Measurements from ENCODE around the gene CEP20.

The CEP20 gene

DNA sequence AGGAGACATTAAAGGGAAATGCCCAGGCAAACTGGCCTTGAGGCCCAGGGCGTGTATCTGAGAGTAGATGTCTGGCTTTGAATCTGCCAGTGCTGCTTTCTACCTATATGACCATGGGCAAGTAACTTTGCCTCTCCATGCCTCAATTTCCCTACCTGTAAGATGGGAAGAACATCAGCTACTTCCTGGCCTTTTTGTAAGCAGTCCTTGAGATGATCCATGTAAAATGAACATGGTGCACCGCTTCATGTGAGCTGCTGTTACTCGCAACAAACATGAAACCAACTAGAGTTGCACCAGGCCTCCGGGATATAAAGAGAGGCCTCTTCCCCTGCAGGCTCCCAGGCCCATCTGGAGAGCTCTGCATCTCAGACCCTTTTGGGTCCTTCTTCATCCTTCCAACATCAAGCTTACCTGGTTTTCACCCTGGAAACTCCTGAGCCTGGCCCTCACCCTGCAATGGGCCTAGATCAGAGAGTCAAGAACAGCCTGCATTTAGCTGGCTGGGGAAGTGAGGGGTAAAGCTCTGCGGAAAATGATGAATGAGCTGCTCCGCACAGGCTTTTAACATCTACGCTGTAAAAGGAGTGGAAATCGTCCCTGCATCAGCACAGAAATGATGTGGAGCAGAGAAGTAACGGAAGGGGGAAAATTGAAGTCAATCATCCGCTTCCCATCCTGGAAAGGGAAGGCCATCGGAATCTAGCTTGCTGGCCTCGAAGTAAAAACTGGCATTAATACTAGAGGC, 29.3 kb downstream of the CEP20 start:
- H3K4me1 ChIP-seq (ENCODE audit: low read depth, poor library complexity, severe bottlenecking), result peaks cover 29% of the 10 kb centered on the region
- no peaks in the 10 kb centered on the region for H4K20me1 ChIP-seq (ENCODE audit: insufficient read depth)
- no peak for TF ChIP-seq CTCF (conservative IDR thresholded peaks at IDR 0.05; ENCODE audit: low read depth, low read length)
- no peaks in the 10 kb centered on the region for H3K36me3 ChIP-seq (ENCODE audit: insufficient read depth)
- H3K27me3 ChIP-seq (ENCODE audit: insufficient read depth, low read depth), result peaks cover 16% of the 10 kb centered on the region; the same call in 1 of the 2 replicates
- H3K27ac ChIP-seq, result no peak overlapping the region
- no peak overlapping the region for H3K9ac ChIP-seq
- no peak overlapping the region for H2AFZ ChIP-seq (ENCODE audit: low read depth)
- no peak overlapping the region for H3K4me3 ChIP-seq (IDR thresholded peaks at IDR 0.05; ENCODE audit: insufficient read depth, low read depth, low read length)
- no peak overlapping the region for H3K4me2 ChIP-seq
- H3K79me2 ChIP-seq (ENCODE audit: insufficient read depth, low read depth), result no peaks in the 10 kb centered on the region

DNA sequence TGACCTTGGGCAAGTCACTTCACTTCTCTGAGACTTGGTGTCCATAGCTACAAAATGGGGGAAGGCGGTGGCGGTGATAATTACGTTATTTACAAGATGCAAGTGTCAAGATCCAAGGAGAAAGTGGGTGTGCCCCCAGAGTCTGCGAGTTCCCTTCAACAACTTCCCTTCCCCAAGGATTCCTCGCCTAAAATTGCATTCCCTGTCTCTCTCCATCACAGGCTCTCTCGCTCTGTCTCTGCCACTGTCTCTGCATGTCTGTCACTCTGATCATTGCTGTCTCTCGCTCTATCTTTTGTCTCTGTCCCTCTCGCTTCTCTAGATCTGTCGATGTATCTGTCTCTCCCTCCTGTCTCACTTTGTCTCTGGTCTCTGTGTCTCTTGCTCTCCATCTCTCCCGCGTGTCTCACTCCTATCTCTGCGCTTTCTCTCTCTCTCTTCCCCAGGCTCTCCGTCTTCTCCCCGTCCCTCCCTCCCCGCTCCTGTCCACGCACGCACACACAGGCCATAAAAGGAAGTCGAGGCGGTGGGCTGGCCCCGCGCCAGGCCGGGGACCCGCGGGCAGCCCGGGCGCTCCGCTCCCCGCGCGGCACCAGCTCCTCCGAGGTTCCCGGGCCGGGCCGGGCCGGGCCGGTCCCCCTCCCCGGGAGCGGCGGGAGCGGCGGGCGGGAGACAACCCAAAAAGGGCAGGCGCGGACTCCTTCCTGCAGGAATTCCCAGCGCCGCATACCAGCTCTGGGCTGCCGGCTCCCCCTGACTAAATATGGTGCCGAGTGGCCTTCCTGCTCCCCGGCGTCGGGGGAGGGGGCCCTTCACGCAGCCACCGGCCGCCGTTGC, 30.5 kb downstream of the CEP20 start:
- Histone ChIP-seq H3K27ac (no peak overlapping the region), H3K4me2 (no peak overlapping the region; the same call in 1 of the 2 replicates), H3K9ac (no peak overlapping the region), H2AFZ (ENCODE audit: low read depth) (no peak overlapping the region), H3K36me3 (ENCODE audit: insufficient read depth) (no peaks in the 10 kb centered on the region), H3K4me1 (ENCODE audit: low read depth, poor library complexity, severe bottlenecking) (peaks cover 29% of the 10 kb centered on the region), H3K27me3 (ENCODE audit: insufficient read depth, low read depth) (peaks cover 16% of the 10 kb centered on the region; the same call in 1 of the 2 replicates), H3K79me2 (ENCODE audit: insufficient read depth, low read depth) (no peaks in the 10 kb centered on the region), H3K4me3 (IDR thresholded peaks at IDR 0.05; ENCODE audit: insufficient read depth, low read depth, low read length) (no peak overlapping the region), H4K20me1 (ENCODE audit: insufficient read depth) (no peaks in the 10 kb centered on the region)
- no peak for TF ChIP-seq CTCF (conservative IDR thresholded peaks at IDR 0.05; ENCODE audit: low read depth, low read length)

DNA sequence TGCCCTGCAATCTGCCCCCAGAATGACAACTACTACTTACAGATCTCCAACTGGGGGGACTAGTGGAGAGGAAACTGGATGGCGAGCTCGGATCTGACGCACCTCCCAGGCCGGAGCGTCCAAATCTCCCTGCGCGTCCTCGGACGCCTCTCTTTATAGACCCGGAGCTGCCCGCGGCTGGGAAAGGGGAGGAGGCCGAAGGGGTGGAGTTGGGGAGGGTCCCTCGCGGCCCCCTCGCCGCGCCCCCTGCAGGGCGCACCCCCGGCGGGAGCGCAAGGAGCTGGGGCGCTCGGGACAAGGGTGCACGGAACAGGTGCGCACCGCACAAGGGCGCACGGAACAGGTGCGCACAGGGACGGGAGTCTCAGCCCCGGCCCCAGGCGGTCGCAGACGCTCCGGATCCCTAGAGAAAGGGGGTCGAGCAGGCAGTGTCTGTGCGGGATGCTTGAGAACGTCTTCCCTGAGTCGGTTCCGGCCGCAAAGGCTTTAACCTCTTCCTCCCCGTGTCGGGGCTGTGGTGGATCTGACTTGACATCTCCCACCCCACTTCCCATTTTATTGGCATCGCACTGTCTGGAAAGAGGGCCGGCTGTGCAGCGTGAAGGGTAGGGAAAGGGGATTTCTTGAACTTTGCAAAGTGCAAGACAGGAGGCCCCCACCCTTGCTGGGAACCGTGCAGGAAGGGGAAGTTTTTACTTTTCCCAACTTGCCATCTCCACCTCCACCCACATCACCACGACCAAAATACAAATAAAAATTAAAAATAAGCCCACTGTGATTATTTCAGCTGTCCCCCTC, 31.3 kb downstream of the CEP20 start, which contains the start of gene MYH11:
Gene MYH11, minus strand, starts transcription at position 128 of the 798 bp plus-strand sequence. CDS start 18,776 bp downstream, outside the sequence.
- peak within 1 kb of the TSS; percentile 34 for H2AFZ ChIP-seq (ENCODE audit: low read depth)
- peak within 1 kb of the TSS; percentile 76 for H3K4me2 ChIP-seq
- H3K79me2 ChIP-seq (ENCODE audit: insufficient read depth, low read depth), result no peaks in the 10 kb centered on the region

More for the DNA sequence above, 31.3 kb downstream of the CEP20 start, which contains the start of gene MYH11:
- TF ChIP-seq CTCF (conservative IDR thresholded peaks at IDR 0.05; ENCODE audit: low read depth, low read length), result no peak
- H3K4me1 ChIP-seq (ENCODE audit: low read depth, poor library complexity, severe bottlenecking), result peaks cover 29% of the 10 kb centered on the region
- H3K4me3 ChIP-seq (IDR thresholded peaks at IDR 0.05; ENCODE audit: insufficient read depth, low read depth, low read length), result no peak within 1 kb of the TSS
- no peaks in the 10 kb centered on the region for H4K20me1 ChIP-seq (ENCODE audit: insufficient read depth)
- no peaks in the 10 kb centered on the region for H3K36me3 ChIP-seq (ENCODE audit: insufficient read depth)
- H3K27me3 ChIP-seq (ENCODE audit: insufficient read depth, low read depth), result peaks cover 16% of the 10 kb centered on the region; the same call in 1 of the 2 replicates
- H3K9ac ChIP-seq, result no peak within 1 kb of the TSS
- no peak within 1 kb of the TSS for H3K27ac ChIP-seq
